Nephron progenitor cell (in vitro differentiated cells): ENCODE data around the gene SELENOI.

Source experiments
- DNase-seq: peaks from one replicate; pipeline ENCODE4 v3.0.0; 2021
- H3K27ac Mint-ChIP-seq: 2 replicates; pipeline ENCODE4 v1.8.0; 2021; ENCODE audit warnings: mild to moderate bottlenecking, moderate library complexity, mixed read lengths
- H3K27me3 Mint-ChIP-seq: 2 replicates; pipeline ENCODE4 v1.8.0; 2021; ENCODE audit warnings: mild to moderate bottlenecking, low read depth, mixed read lengths; ENCODE audit not compliant: poor library complexity
- H3K36me3 Mint-ChIP-seq: 2 replicates; pipeline ENCODE4 v1.8.0; 2021; ENCODE audit warnings: low read depth, mixed read lengths
- H3K4me1 Mint-ChIP-seq: 2 replicates; pipeline ENCODE4 v1.8.0; 2021; ENCODE audit warnings: mixed read lengths
- H3K4me3 Mint-ChIP-seq: 2 replicates; pipeline ENCODE4 v1.8.0; 2021; ENCODE audit warnings: mild to moderate bottlenecking, moderate library complexity, mixed read lengths
- H3K9me3 Mint-ChIP-seq: 2 replicates; pipeline ENCODE4 v1.8.0; 2021; ENCODE audit warnings: mild to moderate bottlenecking, moderate library complexity, mixed read lengths
- CTCF ChIP-seq: fragments of 200-600 bp; sonication (generic); IDR thresholded peaks from 2 replicates; pipeline ENCODE4 v1.5.0; 2021; ENCODE audit warnings: antibody characterized with exemption

The SELENOI gene

GRCh38 chr2:26340831-26341230, 5.1 kb upstream of the SELENOI start:
- Mint-ChIP-seq H3K36me3 (no peaks in the 10 kb centered on the region), H3K4me1 (peaks cover 14% of the 10 kb centered on the region), H3K27me3 (peaks cover 10% of the 10 kb centered on the region), H3K27ac (no peak overlapping the region), H3K9me3 (no peaks in the 10 kb centered on the region), H3K4me3 (no peak overlapping the region)
- DNase-seq: no peak
- TF ChIP-seq CTCF: no peak

DNA sequence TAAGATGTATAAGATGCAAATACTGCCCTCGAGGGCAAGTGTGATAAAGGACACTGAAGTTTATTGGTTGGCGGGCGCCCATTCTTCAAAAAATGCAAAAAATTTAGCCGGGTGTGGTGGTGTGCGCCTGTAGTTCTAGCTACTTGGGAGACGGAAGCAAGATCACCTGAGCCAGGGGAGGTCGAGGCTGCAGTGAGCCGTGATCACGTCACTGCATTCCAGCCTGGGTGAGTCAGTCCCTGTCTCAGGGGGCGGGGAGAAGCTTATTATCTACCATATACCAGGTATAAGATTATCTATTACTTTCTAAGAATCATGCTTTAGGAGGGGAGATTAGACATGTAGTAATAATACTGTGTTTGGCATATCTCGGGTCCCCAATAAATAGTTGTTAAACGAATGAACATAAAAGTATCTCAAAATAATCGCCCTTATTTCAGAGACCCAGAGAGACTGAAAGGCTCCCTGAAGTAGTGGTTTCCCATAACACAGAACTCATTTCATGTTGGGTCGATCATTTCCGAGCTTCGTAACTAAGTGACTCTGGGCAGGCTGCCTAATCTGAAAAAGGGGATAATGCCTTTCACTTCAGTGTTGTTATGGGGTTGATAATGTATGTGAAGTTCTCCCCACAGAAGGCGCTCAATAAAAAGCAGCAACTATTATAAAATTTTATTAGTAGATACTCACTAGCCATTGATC, 1.2 kb upstream of the SELENOI start:
- Mint-ChIP-seq H3K27ac (peak overlapping the region; percentile 100), H3K36me3 (peaks cover 5% of the 10 kb centered on the region), H3K4me3 (peak overlapping the region; percentile 96), H3K27me3 (no peaks in the 10 kb centered on the region), H3K9me3 (no peaks in the 10 kb centered on the region), H3K4me1 (peaks cover 32% of the 10 kb centered on the region)
- no peak for DNase-seq
- TF ChIP-seq CTCF: no peak

DNA sequence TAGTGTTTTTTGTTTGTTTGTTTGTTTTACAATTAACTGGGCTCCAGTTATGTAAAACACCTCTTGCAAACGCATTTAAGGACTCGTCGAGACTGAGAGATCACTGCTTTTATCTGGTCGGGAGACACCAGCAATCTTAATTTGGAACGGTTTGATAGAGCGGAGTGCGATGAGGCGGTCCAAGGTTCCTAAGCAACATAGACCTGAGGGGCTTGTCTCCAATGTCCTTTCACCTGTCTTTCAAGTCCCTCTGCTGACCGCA, 729 bp upstream of the SELENOI start:
- Mint-ChIP-seq H3K36me3 (peaks cover 6% of the 10 kb centered on the region), H3K27ac (peak overlapping the region; percentile 100), H3K27me3 (no peaks in the 10 kb centered on the region), H3K4me3 (peak overlapping the region; percentile 96), H3K9me3 (no peaks in the 10 kb centered on the region), H3K4me1 (peaks cover 32% of the 10 kb centered on the region)
- TF ChIP-seq CTCF: no peak
- no peak for DNase-seq

DNA sequence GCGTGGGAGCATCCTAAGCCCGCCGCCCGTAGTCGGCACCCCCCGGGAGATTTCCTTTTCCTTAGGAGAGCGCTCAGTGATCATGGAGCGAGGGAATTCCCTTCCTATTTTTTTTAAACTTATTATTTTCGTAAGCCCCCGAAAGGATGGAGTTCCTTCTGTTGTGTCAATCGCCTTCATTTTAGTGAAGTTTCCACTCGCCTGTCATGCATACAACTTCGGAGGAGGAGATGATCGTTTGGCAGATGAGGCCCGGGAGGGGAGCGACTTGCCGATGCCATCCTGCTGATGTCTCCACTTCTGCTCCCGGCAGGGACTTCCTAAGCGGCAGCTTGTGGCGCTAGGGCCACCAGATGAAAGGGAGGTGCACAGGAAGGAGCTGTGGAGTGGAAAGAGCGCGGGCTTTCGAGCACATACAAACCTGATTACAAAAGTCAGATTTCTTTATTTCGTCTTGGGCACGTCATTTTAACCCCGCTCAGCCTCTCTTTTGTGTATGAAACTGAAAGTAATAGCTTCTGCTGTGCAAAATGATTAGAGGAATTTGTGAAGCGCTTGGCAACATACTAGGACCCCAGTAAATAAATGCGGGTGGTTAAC, 611 bp downstream of the SELENOI start, which contains the start of gene ADGRF3:
Gene ADGRF3 (minus strand): TSS at position 336 of the 600 bp plus-strand sequence. CDS start 555 bp downstream, outside the sequence.
- peak within 1 kb of the TSS; percentile 96 for H3K4me3 Mint-ChIP-seq
- H3K4me1 Mint-ChIP-seq: peaks cover 37% of the 10 kb centered on the region
- no peaks in the 10 kb centered on the region for H3K27me3 Mint-ChIP-seq
- peaks cover 16% of the 10 kb centered on the region for H3K36me3 Mint-ChIP-seq
- no peaks in the 10 kb centered on the region for H3K9me3 Mint-ChIP-seq
- H3K27ac Mint-ChIP-seq: peak within 1 kb of the TSS; percentile 100
- TF ChIP-seq CTCF: no peak
- peak; percentile 56 for DNase-seq

GRCh38 chr2:26347286-26347865, 1.4 kb downstream of the SELENOI start:
- peaks cover 37% of the 10 kb centered on the region for H3K4me1 Mint-ChIP-seq
- peak overlapping the region; percentile 98 for H3K27ac Mint-ChIP-seq
- peaks cover 22% of the 10 kb centered on the region for H3K36me3 Mint-ChIP-seq
- no peaks in the 10 kb centered on the region for H3K9me3 Mint-ChIP-seq
- H3K27me3 Mint-ChIP-seq: no peaks in the 10 kb centered on the region
- H3K4me3 Mint-ChIP-seq: peak overlapping the region; percentile 96
- TF ChIP-seq CTCF: no peak
- DNase-seq: no peak

DNA sequence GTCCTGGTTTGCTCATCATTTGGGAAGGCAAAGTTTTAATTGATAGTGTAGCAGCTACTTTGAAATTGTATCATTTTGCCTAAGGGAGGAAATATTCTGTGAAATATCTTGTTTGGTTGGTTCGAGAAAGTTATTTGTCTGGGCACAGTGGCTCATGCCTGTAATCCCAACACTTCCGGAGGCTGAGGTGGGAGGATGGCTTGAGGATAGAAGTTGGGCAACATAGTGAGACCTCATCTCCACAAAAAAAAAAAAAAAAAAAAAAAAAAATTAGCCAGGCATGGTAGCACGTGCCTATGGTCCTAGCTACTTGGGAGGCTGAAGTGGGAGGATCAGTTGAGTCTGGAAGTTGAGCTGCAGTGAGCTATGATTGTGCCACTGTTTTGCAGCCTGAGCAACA, 3.7 kb downstream of the SELENOI start:
- H3K4me3 Mint-ChIP-seq: no peak overlapping the region
- no peak overlapping the region for H3K27ac Mint-ChIP-seq
- TF ChIP-seq CTCF: no peak
- peaks cover 44% of the 10 kb centered on the region for H3K36me3 Mint-ChIP-seq
- H3K9me3 Mint-ChIP-seq: peaks cover 6% of the 10 kb centered on the region
- no peak for DNase-seq
- H3K4me1 Mint-ChIP-seq: peaks cover 32% of the 10 kb centered on the region
- H3K27me3 Mint-ChIP-seq: no peaks in the 10 kb centered on the region
